GM12878 (cell line): ENCODE measurements around the gene CFDP1. TPM values are rescaled to one million over a fixed set of nuclear protein-coding genes. Genes with fewer than 3 reads are reported as not detected.

ENCODE experiments used
- ATAC-seq: fragments of 200-7000 bp; cut with Tn5 transposase; 3 replicates; pipeline ENCODE4 v1.9.1; 2020; ENCODE audit warnings: mild to moderate bottlenecking, moderate library complexity
- BruUV-seq: library from RNA; stranded (reverse); fragments of 400-500 nt; replicated peaks from 2 replicates; lab custom pipeline; 2021; lab: Mats Ljungman, UMichigan
- CTCF ChIA-PET: fragments of 300-600 bp; sonication (Branson Sonifier 250); formaldehyde crosslinking; extraction: SDS; loops from one replicate; lab custom pipeline; 2021; ENCODE audit warnings: inconsistent platforms; lab: Yijun Ruan, JAX
- POLR2A ChIA-PET: fragments of 350-600 bp; formaldehyde crosslinking; extraction: SDS; loops from one replicate; lab custom pipeline; 2021; ENCODE audit warnings: inconsistent platforms; lab: Charles Lee
- RAD21 ChIA-PET: fragments of 300-600 bp; sonication (Branson Sonifier 250); formaldehyde crosslinking; loops from one replicate; lab custom pipeline; 2023; ENCODE audit warnings: antibody characterized with exemption; ENCODE audit not compliant: unreplicated experiment; lab: Charles Lee
- SMC1A ChIA-PET: fragments of 300-600 bp; sonication (Branson Sonifier 250); formaldehyde crosslinking; loops from one replicate; lab custom pipeline; 2023; ENCODE audit not compliant: unreplicated experiment, uncharacterized antibody; lab: Charles Lee
- DNase-seq: peaks from one replicate; pipeline ENCODE4 v3.0.0-alpha.2; 2011; ENCODE audit warnings: low read depth, low spot score
- FAIRE-seq: peaks from 3 replicates; lab custom pipeline; 2011; peaks lifted over from hg19 to GRCh38; lab: Jason Lieb, UNC
- H2AFZ ChIP-seq: 2 replicates; pipeline ENCODE4 v1.6.0; 2011; ENCODE audit warnings: low read depth, low read length, control low read depth; ENCODE audit not compliant: control insufficient read depth
- H3K27ac ChIP-seq: 2 replicates; pipeline ENCODE4 v1.5.1; 2011; ENCODE audit warnings: control low read depth; ENCODE audit not compliant: control insufficient read depth, insufficient read depth
- H3K27me3 ChIP-seq, 2 experiments: replicated peaks in 1 of 2; 2 replicates each; pipeline versions ENCODE4 v1.6.0 to v1.6.1; 2011; ENCODE audit warnings: low read length in 1 of 2; ENCODE audit not compliant: control insufficient read depth in 2 of 2, insufficient read depth in 2 of 2
- H3K36me3 ChIP-seq, 2 experiments: 2 replicates each; pipeline ENCODE4 v1.5.1; 2011; ENCODE audit warnings: low read length in 1 of 2; ENCODE audit not compliant: control insufficient read depth in 2 of 2, insufficient read depth in 2 of 2
- H3K4me1 ChIP-seq: 2 replicates; pipeline ENCODE4 v1.6.1; 2011; ENCODE audit warnings: mild to moderate bottlenecking, low read length, moderate library complexity, mixed read lengths; ENCODE audit not compliant: control insufficient read depth, insufficient read depth
- H3K4me2 ChIP-seq: 2 replicates; pipeline ENCODE4 v1.6.0; 2011; ENCODE audit warnings: control low read depth; ENCODE audit not compliant: control insufficient read depth, insufficient read depth
- H3K4me3 ChIP-seq: fragments of 200-600 bp; sonication (generic); 2 replicates; pipeline ENCODE4 v1.5.1; 2016
- H3K79me2 ChIP-seq: 2 replicates; pipeline ENCODE4 v1.6.0; 2011; ENCODE audit warnings: low read length; ENCODE audit not compliant: control insufficient read depth, insufficient read depth
- H3K9ac ChIP-seq: 2 replicates; pipeline ENCODE4 v1.8.0; 2011; ENCODE audit warnings: low read length, control low read depth, mixed read lengths; ENCODE audit not compliant: control insufficient read depth, insufficient read depth
- H3K9me3 ChIP-seq: replicated peaks from 3 replicates; pipeline ENCODE4 v1.5.1; 2011; ENCODE audit warnings: mild to moderate bottlenecking, low read length; ENCODE audit not compliant: control insufficient read depth, insufficient read depth
- H4K20me1 ChIP-seq: 2 replicates; pipeline ENCODE4 v1.6.0; 2011; ENCODE audit not compliant: control insufficient read depth, insufficient read depth
- CHD2 ChIP-seq: IDR thresholded peaks from 2 replicates; pipeline ENCODE4 v1.6.1; 2011; ENCODE audit warnings: low read depth, low read length, improper control_type of control experiment, borderline replicate concordance
- FOS ChIP-seq: IDR thresholded peaks from 3 replicates; pipeline ENCODE4 v1.6.1; 2011; ENCODE audit warnings: borderline replicate concordance; ENCODE audit not compliant: insufficient read length; ENCODE audit errors: extremely low read depth
- NR2C2 ChIP-seq: IDR thresholded peaks from 2 replicates; pipeline ENCODE4 v1.6.1; 2011; ENCODE audit warnings: borderline replicate concordance, low read depth; ENCODE audit not compliant: control insufficient read depth, insufficient read length
- POLR2A ChIP-seq: IDR thresholded peaks from 2 replicates; pipeline ENCODE4 v1.6.1; 2011; ENCODE audit warnings: low read depth, mild to moderate bottlenecking, low read length
- SMARCA5 ChIP-seq: fragments of 450-650 bp; IDR thresholded peaks from 2 replicates; pipeline ENCODE4 v1.6.1; 2017; ENCODE audit warnings: mild to moderate bottlenecking
- SREBF2 ChIP-seq: IDR thresholded peaks from 2 replicates; pipeline ENCODE4 v1.6.1; 2012; ENCODE audit warnings: mild to moderate bottlenecking, low read length
- STAT1 ChIP-seq: fragments of 450-650 bp; conservative IDR thresholded peaks from 2 replicates; pipeline ENCODE4 v1.6.1; 2014; ENCODE audit warnings: antibody characterized with exemption, mild to moderate bottlenecking
- STAT3 ChIP-seq: IDR thresholded peaks from 2 replicates; pipeline ENCODE4 v1.6.1; 2011; ENCODE audit warnings: low read depth, low read length, improper control_type of control experiment
- TARDBP ChIP-seq: IDR thresholded peaks from 2 replicates; pipeline ENCODE4 v1.6.1; 2016; ENCODE audit warnings: borderline replicate concordance
- WGBS: methylation state at CpG from one replicate; pipeline ENCODE4 v1.1.6; 2016; ENCODE audit warnings: low lambda C conversion rate; ENCODE audit not compliant: insufficient replicate concordance, insufficient coverage; ENCODE audit errors: missing lambda C conversion rate; 5-methylcytosine and 5-hydroxymethylcytosine counted together
- in situ Hi-C: fragments of 300-500 bp; cut with MboI; formaldehyde crosslinking; loops from 9 replicates; pipeline ENCODE4 v1.14.3; 2018; ENCODE audit warnings: mixed read lengths
- intact Hi-C: fragments of 100-400 bp; cut with micrococcal nuclease; formaldehyde crosslinking; loops from one replicate; pipeline ENCODE4 v1.14.2; 2022; ENCODE audit not compliant: unreplicated experiment
- polyA plus RNA-seq, 11 experiments: library from polyadenylated mRNA; depleted of rRNA in 4 of 11; unstranded in 6 of 11; stranded (reverse) in 5 of 11; fragments of >200 nt; fragmentation: Nextera tagmentation in 4 of 11; fragmentation: Illumina TruSeq in 1 of 11; extraction: Ambion mirVana in 4 of 11; extraction: Trizol in 1 of 11; gene quantifications; 1 replicate in 1 of 11; 2 replicates in 10 of 11; pipeline versions ENCODE4 v1.2.1 to v1.2.3, GENCODE V29; 2011 to 2016; ENCODE audit warnings: inconsistent platforms in 2 of 11, missing spikeins in 2 of 11, low read depth in 1 of 11
- total RNA-seq, 4 experiments: library from RNA; depleted of rRNA in 3 of 4; stranded (reverse); fragments of >200 nt in 3 of 4; fragmentation: Illumina TruSeq in 1 of 4; extraction: Trizol in 1 of 4; gene quantifications; 2 replicates each; pipeline versions ENCODE4 v1.2.1 to v1.2.3, GENCODE V29; 2013 to 2021

Gene CFDP1
- total and polyA plus RNA-seq, 10 of the 15 experiments (the other 5 are each of a cell fraction or from before 2014, with no cell fraction given), result 22.3 to 64.8 (median 36.7) TPM

DNA sequence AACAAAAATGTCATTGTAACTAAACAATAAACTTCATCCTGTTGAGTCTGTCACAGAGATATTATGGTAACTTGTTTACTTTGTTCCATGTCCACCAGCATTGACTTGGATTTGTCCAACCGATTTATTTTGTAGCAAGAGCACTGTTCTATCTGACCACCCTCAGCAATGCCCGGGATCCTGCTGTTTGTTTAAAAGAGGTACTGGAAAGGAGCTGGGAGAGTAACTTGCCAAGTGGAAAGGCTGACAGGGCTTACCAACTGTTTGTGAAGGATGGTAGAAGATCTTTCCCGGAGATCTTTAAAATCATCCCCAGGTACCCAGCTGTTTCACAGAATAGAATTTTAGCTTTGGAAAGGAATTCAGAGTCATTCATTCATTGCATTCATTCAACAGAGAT lies 122.8 kb downstream of the CFDP1 start:
- no peak for FAIRE-seq
- POLR2A ChIA-PET, result no interaction called here
- 98% methylated on average over 3 of the region's 3 CpGs for WGBS
- H3K4me1 ChIP-seq, result peaks cover 4% of the 10 kb centered on the region; the same call in 1 of the 2 replicates
- CTCF ChIA-PET, result interaction anchor here (0.6 to 1.6 kb wide), 4 partner anchors 21 to 1830 kb away, joined by 3 to 4 read pairs (median 3); no protein-coding TSS in a partner anchor
- no peak for ATAC-seq
- TF ChIP-seq SMARCA5 (no peak), CHD2 (no peak), STAT1 (no peak), POLR2A (no peak), FOS (no peak), SREBF2 (no peak), STAT3 (no peak), TARDBP (no peak), NR2C2 (no peak)
- TF ChIP-seq, all 136 proteins: peak for 0
- DNase-seq, result no peak
- Histone ChIP-seq H3K4me2 (no peak overlapping the region), H3K36me3 (no peaks in the 10 kb centered on the region; a peak in 1 of 4 replicates), H3K27ac (no peak overlapping the region), H3K4me3 (no peak overlapping the region), H3K79me2 (no peaks in the 10 kb centered on the region), H4K20me1 (no peaks in the 10 kb centered on the region), H3K9ac (no peak overlapping the region), H2AFZ (no peak overlapping the region), H3K9me3 (no peaks in the 10 kb centered on the region), H3K27me3 (no peaks in the 10 kb centered on the region)
- ChIA-PET RAD21 (interaction anchor here (0.8 kb wide), 1 partner anchor 9 kb away, joined by 3 read pairs; no protein-coding TSS in a partner anchor), SMC1A (interaction anchor here (1.1 to 2.0 kb wide), 2 partner anchors 9 to 10 kb away, joined by 3 to 6 read pairs; no protein-coding TSS in a partner anchor)
- in situ Hi-C loops (no loop called here), intact Hi-C loops (no loop called here)
- BruUV-seq, result no TSS peak
